HAP-1 (cell line): ENCODE results near the gene E2F1.

Experiments
- DNase-seq, 2 experiments: peaks; one replicate each; pipeline ENCODE4 v3.0.0-alpha.2; 2016 to 2020; ENCODE audit warnings: low spot score in 2 of 2
- H3K27me3 ChIP-seq: fragments of 250-450 bp; sonication (Bioruptor Pico); 2 replicates; pipeline ENCODE4 v1.5.1; 2020; ENCODE audit warnings: low read depth, mild to moderate bottlenecking, moderate library complexity
- H3K36me3 ChIP-seq: fragments of 250-450 bp; sonication (Bioruptor Pico); replicated peaks from 2 replicates; pipeline ENCODE4 v1.5.1; 2020; ENCODE audit warnings: mild to moderate bottlenecking
- H3K4me1 ChIP-seq: fragments of 250-450 bp; sonication (Bioruptor Pico); 2 replicates; pipeline ENCODE4 v1.5.1; 2020; ENCODE audit warnings: mild to moderate bottlenecking
- H3K4me3 ChIP-seq: fragments of 250-450 bp; sonication (Bioruptor Pico); 2 replicates; pipeline ENCODE4 v1.5.1; 2020; ENCODE audit warnings: mild to moderate bottlenecking, moderate library complexity
- H3K9me3 ChIP-seq: fragments of 250-450 bp; sonication (Bioruptor Pico); 2 replicates; pipeline ENCODE4 v1.5.1; 2020; ENCODE audit warnings: mild to moderate bottlenecking, moderate library complexity
- in situ Hi-C: fragments of 300-500 bp; cut with MboI; formaldehyde crosslinking; loops from 3 replicates; pipeline ENCODE4 v1.14.3; 2020; ENCODE audit warnings: low sequenced_read_pairs, inconsistent platforms, mixed read lengths

Gene E2F1

DNA sequence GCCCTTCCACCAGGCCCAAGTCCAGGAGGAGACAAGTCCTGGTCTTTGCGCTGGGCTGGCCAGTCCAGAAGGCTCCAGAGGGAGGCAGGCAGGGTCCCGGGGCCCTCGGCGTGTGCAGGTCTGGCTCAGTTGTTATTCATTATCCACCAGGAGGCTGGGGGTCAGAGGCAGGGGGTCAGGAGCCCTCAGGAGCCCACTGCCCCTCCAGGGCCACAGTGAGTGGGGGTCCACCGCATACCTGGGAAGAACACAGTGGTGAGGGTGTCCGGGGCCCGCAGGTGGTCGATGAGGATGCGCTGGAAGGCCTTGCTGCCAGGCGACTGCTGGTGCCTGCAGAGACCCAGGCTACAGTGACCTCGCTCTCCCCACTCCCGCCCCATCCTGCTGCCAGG is 28.5 kb downstream of the E2F1 start:
- Histone ChIP-seq H3K36me3 (peaks cover 22% of the 10 kb centered on the region), H3K27me3 (no peaks in the 10 kb centered on the region), H3K4me3 (no peak overlapping the region), H3K9me3 (no peaks in the 10 kb centered on the region), H3K4me1 (peaks cover under 1% of the 10 kb centered on the region; the same call in 1 of the 2 replicates)
- in situ Hi-C loops = no loop called here
- DNase-seq = no peak

DNA sequence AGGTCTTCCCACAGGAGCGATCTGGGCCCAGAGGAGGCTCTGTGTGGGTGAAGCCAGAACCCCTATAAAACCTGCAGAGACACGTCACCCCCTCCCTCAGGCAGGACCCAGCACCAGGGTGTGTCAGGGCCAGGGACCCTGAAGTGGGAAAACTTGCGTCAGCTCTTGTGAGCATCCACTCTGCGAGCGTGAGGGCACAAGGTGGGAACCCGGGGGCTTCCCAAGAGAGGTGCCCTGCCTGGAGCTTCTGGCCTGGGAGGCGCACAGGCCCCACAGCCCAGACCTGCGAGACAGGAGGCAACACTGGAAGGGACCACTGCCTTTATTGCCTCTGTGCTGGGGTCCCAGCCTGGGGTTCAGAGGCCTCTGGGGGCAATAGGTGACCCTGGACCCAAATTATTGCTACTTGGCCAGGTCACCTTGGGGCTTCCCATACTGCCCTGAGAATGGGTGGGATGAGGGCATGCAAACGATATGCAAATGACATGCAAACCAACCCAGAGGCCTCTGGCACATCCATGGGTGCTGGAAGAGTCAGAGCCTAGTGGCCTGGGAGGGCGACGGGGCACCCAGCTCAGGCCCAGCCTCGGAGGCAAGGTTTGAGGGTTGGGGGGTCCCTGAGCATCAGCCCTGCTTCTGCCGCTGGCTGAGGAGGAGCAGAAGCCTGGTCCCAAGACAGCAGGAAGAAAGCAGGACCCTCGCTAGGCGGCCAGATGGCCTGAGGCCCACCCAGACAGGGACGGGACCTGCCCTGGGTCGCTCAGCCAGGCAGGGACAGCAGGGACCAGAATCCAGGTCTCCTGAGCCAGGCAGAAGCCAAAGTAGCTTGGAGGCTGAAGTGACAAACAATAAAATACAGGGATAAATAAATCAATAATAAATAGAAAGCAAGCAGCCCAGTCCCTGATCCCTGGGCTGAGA is 29.1 kb downstream of the E2F1 start:
- no peak for DNase-seq
- in situ Hi-C loops = no loop called here
- H3K36me3 ChIP-seq = peaks cover 22% of the 10 kb centered on the region

DNA sequence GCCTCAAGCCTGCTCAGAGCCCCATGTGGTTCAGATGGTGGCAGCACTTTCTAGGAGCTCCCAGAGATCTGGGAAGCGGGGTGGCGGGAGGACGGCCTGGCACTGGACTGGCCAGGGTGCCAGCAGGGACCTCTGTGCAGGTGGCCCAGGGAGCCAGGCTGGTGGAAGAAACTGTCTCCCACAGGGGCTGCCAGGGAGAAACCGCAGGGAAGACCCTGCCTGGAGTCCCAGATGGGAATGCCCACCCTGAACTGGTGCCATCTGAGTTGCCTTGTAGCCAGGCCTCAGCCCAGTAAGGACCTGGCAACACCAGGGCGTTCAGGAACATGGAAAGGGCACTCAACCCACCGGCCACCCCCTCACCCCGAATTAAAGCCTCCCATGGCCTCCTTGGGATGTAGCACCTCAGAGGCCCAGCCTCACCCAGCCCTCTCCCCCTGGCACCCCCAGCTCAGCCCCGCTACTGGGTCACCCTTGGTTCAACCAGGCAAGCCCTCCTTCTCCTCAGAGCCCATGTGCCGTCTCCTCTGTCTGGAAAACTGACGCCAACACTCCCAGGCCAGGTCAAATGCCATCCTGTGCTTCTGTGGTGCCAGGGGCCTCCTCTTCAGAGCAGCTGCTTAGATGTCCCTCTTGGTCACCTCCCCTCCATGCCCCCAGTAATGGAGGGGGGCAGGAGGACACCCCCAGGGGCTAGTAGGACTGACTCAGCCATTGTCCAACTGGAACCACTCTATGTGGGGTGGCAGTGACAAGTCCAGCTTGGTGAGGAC is 30.0 kb downstream of the E2F1 start:
- Histone ChIP-seq H3K4me3 (no peak overlapping the region), H3K4me1 (no peaks in the 10 kb centered on the region), H3K27me3 (no peaks in the 10 kb centered on the region), H3K36me3 (peaks cover 22% of the 10 kb centered on the region), H3K9me3 (no peaks in the 10 kb centered on the region)
- in situ Hi-C loops = no loop called here
- DNase-seq = no peak

More for the DNA sequence above, 29.1 kb downstream of the E2F1 start:
- Histone ChIP-seq H3K4me1 (no peaks in the 10 kb centered on the region), H3K27me3 (no peaks in the 10 kb centered on the region), H3K9me3 (no peaks in the 10 kb centered on the region), H3K4me3 (no peak overlapping the region)

DNA sequence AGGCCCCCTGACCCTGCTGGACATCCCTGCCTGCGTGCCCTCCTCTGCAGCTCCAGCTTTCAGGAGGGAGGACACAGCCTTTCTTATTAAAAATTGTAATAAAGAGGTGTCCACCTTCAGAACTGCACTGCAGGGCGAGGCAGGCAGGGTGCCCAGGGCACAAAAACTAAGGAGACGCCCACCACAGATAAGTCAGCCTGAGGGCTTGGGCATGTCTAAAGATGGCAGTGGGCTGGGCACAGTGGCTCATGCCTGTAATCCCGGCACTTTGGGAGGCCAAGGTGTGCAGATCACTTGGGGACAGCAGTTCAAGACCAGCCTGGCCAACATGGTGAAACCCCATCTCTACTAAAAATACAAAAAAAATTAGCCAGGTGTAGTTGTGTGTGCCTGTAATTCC is 31.0 kb downstream of the E2F1 start:
- no peak for DNase-seq
- Histone ChIP-seq H3K9me3 (no peaks in the 10 kb centered on the region), H3K36me3 (peaks cover 22% of the 10 kb centered on the region), H3K4me3 (no peak overlapping the region), H3K27me3 (no peaks in the 10 kb centered on the region), H3K4me1 (no peaks in the 10 kb centered on the region)
- in situ Hi-C loops = no loop called here

DNA sequence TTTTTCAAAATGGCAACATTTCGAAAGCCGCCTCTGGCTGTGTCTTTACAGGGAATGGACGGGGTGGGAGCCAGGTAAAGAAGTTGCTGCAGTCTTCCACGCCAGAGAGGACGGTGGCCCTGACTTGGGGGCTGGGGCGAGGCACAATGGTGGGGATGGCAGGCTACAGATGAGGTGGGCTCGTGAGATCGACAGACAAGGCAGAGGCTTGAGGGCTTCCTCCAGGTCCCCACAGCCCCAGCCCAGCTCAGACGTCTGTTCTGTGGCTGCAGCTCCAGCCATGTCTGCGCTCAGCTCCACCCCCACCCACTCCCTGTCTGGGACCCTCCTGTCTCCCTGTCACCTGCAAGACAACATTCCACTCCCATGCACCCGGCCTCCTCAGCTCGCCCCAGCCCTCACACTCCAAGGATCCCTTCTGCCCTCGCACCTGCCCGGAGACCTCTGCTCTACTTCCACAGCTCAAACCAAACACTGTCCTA is 31.5 kb downstream of the E2F1 start:
- peaks cover 18% of the 10 kb centered on the region for H3K36me3 ChIP-seq
- in situ Hi-C loops = loop anchor here (5.0 kb wide), 1 partner anchor 192 kb away; no protein-coding TSS in a partner anchor

DNA sequence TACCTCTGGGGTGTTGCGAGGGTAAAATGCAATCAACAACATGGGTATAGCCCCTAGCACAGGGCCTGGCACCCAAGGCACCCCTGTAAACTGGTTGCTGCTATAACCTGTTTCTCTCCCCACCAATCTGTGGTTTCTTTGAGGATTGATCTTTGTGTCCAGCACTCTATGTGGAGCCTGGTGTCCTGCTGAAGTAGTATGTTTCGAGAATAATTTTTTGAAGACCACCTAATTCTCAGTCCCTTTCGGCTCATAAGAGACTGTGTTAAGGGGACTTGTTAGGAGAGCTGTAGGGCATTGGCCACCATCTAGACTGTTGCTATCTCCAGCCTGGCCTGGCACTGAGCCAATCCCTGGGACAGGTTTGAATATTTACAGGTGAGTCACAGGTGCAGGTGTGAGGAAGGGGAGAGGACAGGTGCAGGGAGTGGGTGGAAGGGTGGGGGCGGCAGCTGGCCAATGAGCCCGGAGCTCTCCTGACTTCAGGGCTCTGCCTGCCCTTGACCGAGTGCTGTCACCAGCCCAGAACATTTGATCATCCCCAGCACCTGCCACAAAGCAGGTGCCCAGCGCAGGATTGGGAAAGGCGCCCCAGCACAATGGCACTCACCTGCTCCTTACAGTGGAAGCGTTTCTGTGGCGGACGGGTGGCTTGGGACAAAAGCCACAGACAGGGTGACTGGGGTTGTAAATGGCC is 32.1 kb downstream of the E2F1 start:
- H3K4me1 ChIP-seq = no peaks in the 10 kb centered on the region
- DNase-seq = no peak
- no peaks in the 10 kb centered on the region for H3K27me3 ChIP-seq
- in situ Hi-C loops = loop anchor here (5.0 kb wide), 1 partner anchor 192 kb away; no protein-coding TSS in a partner anchor
- H3K36me3 ChIP-seq = peaks cover 13% of the 10 kb centered on the region
- no peak overlapping the region for H3K4me3 ChIP-seq
- H3K9me3 ChIP-seq = no peaks in the 10 kb centered on the region

More for the DNA sequence above, 31.5 kb downstream of the E2F1 start:
- no peaks in the 10 kb centered on the region for H3K27me3 ChIP-seq
- H3K4me3 ChIP-seq = no peak overlapping the region
- H3K4me1 ChIP-seq = no peaks in the 10 kb centered on the region
- no peaks in the 10 kb centered on the region for H3K9me3 ChIP-seq
- DNase-seq = no peak

DNA sequence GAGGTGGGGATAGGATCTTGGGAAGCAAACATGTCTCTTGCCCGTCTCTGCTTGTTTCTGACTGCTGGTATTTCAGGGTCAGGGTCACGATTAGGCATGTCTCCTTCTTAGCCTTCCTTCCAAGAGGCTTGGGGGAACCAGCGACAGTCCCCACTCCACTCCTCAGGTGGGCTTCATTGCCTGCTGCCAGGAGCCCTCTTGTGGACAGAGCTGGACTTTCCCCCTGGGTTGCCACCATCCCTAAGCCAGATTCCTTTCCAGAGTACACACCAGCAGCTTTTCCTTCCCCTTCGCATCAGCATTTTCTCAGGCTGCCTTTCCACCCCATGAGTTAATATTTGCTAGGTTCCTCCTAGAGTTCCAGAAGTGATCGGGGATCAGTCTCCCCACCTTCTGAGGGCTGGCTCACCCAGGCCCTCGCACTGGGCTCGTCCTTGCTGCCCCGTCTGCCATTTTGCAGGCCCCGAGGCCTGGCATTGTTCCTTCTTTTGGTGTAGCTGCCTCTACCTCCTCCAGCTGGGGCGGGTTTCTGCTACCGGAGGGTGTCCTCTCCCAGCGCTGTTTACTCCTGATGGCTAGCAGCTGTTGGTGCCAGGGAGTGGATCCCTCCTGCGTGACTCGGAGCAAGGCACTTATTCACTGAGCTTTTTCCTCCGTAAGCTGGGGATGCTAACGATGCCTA is 32.8 kb downstream of the E2F1 start:
- Histone ChIP-seq H3K27me3 (no peaks in the 10 kb centered on the region), H3K36me3 (peaks cover 10% of the 10 kb centered on the region), H3K4me3 (no peak overlapping the region), H3K4me1 (no peaks in the 10 kb centered on the region), H3K9me3 (no peaks in the 10 kb centered on the region)
- peak; percentile 58 to 84 for DNase-seq
- in situ Hi-C loops = loop anchor here (5.0 kb wide), 1 partner anchor 191 kb away; no protein-coding TSS in a partner anchor

DNA sequence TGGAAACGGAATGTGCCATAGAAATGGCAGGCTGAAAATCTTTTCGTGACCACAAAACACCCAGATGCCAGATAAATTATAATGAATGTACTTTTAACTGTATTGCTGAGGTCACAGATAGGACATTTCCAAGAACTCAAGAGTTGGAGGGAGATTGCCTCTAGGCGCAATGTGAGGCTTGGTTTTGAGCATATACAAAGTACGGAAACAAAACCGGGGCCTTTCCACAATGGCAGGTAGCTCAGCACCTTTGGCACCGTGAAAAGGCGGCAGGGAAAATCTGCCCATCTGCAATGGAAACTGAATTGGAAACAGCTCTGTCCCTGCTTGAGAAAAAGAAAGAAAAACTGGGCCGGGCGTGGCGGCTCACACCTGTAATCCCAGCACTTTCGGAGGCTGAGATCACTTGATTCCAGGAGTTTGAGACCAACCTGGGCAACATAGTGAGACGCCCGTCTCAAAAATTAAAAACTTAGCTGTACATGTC is 34.6 kb downstream of the E2F1 start:
- in situ Hi-C loops = loop anchor here (5.0 kb wide), 1 partner anchor 189 kb away; no protein-coding TSS in a partner anchor
- no peak for DNase-seq
- H3K4me3 ChIP-seq = no peak overlapping the region
- H3K27me3 ChIP-seq = no peaks in the 10 kb centered on the region
- no peaks in the 10 kb centered on the region for H3K36me3 ChIP-seq
- H3K4me1 ChIP-seq = no peaks in the 10 kb centered on the region
- H3K9me3 ChIP-seq = no peaks in the 10 kb centered on the region

DNA sequence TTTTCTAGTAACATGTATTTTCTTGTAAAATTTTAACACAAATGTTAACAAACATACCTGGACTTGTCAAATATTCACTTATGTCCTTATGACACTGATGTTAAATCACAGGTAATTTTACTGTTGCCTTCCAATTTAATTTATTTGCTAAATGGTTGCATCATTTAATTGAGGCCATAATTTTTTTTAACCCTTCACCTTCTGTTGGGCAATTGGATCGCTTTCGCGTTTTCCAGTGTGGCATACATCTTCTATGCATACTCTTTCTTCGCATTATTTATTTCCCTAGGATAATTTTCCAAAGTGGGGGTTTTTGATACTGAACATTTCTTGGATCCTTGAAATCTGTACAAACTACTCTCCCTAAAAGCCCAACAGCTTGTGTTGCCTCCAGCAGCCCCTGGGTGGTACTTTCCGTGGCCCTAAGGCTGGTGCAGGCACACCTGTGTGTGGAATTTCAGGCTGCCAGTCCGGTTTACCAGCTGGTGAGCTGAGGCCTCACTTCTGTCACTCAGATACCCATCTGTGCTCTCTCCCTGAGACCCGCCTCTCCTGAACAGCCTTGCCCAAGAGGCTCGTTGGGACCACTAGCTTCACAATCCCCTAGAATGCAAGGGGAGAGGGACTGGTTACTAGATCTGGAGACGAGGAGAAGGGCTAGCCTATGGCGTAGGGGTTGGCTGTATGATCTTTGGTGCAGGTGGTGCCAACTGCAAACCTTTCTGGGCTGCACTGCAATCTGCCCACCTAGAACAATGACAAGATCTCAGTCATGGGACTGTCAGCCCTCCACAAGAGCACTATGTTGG is 35.2 kb downstream of the E2F1 start:
- Histone ChIP-seq H3K4me3 (no peak overlapping the region), H3K4me1 (no peaks in the 10 kb centered on the region), H3K27me3 (no peaks in the 10 kb centered on the region), H3K36me3 (no peaks in the 10 kb centered on the region; the same call in 1 of the 2 replicates), H3K9me3 (no peaks in the 10 kb centered on the region)
- in situ Hi-C loops = loop anchor here (5.0 kb wide), 1 partner anchor 189 kb away; no protein-coding TSS in a partner anchor
- no peak for DNase-seq

DNA sequence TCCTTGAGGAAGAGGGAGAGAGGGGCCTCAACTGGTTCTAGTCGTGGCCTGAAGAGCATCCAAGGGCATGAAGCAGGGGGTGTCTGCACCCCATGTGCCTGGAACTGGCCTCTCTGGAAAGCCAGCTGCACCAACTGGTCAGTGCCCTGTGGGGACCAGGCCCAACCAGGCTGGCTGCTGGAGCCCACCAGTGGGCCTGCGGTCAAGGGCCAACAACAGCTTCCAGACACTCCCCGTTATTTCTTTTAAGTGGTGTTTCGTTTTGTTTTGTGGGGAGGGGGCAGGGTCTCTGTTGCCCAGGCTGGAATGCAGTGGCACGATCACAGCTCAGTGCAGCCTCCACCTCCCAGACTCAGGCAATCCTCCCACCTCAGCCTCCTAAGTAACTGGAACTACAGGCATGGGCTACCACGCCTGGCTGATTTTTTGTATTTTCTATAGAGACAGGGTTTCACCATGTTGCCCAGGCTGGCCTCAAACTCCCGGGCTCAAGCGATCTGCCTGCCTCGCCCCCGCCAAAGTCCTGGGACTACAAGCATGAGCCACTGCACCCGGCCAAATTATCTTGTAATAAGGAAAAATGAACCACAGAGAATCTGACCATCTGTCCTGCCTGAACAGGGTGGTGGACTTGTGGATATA is 36.0 kb downstream of the E2F1 start:
- in situ Hi-C loops = loop anchor here (5.0 kb wide), 1 partner anchor 188 kb away; no protein-coding TSS in a partner anchor
- H3K4me3 ChIP-seq = no peak overlapping the region
- H3K9me3 ChIP-seq = no peaks in the 10 kb centered on the region
- no peak for DNase-seq
- no peaks in the 10 kb centered on the region for H3K4me1 ChIP-seq
- H3K36me3 ChIP-seq = peaks cover 6% of the 10 kb centered on the region
- no peaks in the 10 kb centered on the region for H3K27me3 ChIP-seq

DNA sequence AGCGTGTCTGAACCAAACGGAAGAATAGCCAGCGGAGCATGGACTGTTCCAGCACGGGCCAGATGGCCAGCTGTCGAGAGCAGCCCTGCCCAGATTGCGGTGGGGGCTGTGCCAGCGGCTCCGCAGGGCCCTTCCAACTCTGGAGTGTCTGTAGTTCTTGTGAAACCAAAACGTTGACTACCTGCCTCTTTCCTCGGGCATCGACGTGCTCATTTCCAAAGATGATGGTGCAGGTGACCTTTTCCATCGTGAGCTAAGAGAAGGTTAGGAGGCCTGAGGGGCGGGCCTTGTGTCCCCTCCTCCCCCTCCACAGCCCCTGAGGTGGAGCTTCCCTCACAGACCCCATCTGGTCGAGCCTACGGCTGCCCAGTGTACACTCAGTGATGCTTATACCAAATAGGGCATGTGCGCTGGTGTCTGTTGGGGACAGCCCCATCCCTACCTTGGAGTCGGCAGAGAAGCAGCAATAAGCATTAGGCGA is 36.9 kb downstream of the E2F1 start:
- Histone ChIP-seq H3K27me3 (no peaks in the 10 kb centered on the region), H3K9me3 (no peaks in the 10 kb centered on the region), H3K4me1 (no peaks in the 10 kb centered on the region), H3K4me3 (no peak overlapping the region), H3K36me3 (peaks cover 15% of the 10 kb centered on the region)
- in situ Hi-C loops = no loop called here
- DNase-seq = no peak
